Panc1 (cell line): ENCODE data around the gene FBXO9.

Experiments used
- POLR2AphosphoS5 ChIP-seq: IDR thresholded peaks from 2 replicates; pipeline ENCODE4 v1.6.1; 2012; ENCODE audit warnings: mild to moderate bottlenecking, low read depth, low read length, moderate library complexity
- REST ChIP-seq, 2 experiments: IDR thresholded peaks; 2 replicates each; pipeline ENCODE4 v1.6.1; 2011 to 2012; ENCODE audit warnings: low read depth in 2 of 2, control low read depth in 1 of 2, low read length in 1 of 2, mild to moderate bottlenecking in 1 of 2, moderate library complexity in 1 of 2; ENCODE audit not compliant: insufficient read depth in 1 of 2
- SIN3A ChIP-seq: IDR thresholded peaks from 2 replicates; pipeline ENCODE4 v1.6.1; 2012; ENCODE audit warnings: low read depth, mild to moderate bottlenecking, low read length, moderate library complexity, borderline replicate concordance; ENCODE audit not compliant: insufficient read depth
- TCF7L2 ChIP-seq: IDR thresholded peaks from 2 replicates; pipeline ENCODE4 v1.6.1; 2011; ENCODE audit warnings: mild to moderate bottlenecking, low read depth, low read length, inconsistent platforms
- TF ChIP-seq, protein P1 (sequence below): fragments of 450-650 bp; IDR thresholded peaks from 2 replicates; pipeline ENCODE4 v1.5.1; 2017; ENCODE audit warnings: mild to moderate bottlenecking

- TF ChIP-seq, protein P1, sequence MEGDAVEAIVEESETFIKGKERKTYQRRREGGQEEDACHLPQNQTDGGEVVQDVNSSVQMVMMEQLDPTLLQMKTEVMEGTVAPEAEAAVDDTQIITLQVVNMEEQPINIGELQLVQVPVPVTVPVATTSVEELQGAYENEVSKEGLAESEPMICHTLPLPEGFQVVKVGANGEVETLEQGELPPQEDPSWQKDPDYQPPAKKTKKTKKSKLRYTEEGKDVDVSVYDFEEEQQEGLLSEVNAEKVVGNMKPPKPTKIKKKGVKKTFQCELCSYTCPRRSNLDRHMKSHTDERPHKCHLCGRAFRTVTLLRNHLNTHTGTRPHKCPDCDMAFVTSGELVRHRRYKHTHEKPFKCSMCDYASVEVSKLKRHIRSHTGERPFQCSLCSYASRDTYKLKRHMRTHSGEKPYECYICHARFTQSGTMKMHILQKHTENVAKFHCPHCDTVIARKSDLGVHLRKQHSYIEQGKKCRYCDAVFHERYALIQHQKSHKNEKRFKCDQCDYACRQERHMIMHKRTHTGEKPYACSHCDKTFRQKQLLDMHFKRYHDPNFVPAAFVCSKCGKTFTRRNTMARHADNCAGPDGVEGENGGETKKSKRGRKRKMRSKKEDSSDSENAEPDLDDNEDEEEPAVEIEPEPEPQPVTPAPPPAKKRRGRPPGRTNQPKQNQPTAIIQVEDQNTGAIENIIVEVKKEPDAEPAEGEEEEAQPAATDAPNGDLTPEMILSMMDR: no peak
- no peak for TF ChIP-seq POLR2AphosphoS5
- TF ChIP-seq REST (IDR thresholded peaks at IDR 0.05; ENCODE audit: insufficient read depth in 1 of 2, low read depth in 2 of 2, low read length in 1 of 2): no peak
- no peak for TF ChIP-seq SIN3A
- TF ChIP-seq TCF7L2: no peak
Measured at GRCh38 chr6:53133961-53134360, 68.8 kb downstream of the FBXO9 start.
